ENCODE data around the gene APH1B. TPM values are rescaled to one million over a fixed set of nuclear protein-coding genes. Genes with fewer than 3 reads are reported as not detected.

APH1B gene
- total RNA-seq, 1 experiment from 2014 or later: 15.2 TPM

- Histone ChIP-seq H3K9me3 (replicated peaks) (no peaks in the 10 kb centered on the region), H3K36me3 (no peaks in the 10 kb centered on the region), H3K4me3 (no peak overlapping the region), H3K27me3 (no peaks in the 10 kb centered on the region), H3K27ac (no peak overlapping the region), H3K4me1 (peaks cover 5% of the 10 kb centered on the region; the same call in 1 of the 2 replicates)
- DNase-seq: no peak
These were observed 77.6 kb downstream of the APH1B start for GRCh38 chr15:63354821-63355650.

- H3K4me3 ChIP-seq: no peak overlapping the region
- no peaks in the 10 kb centered on the region for H3K9me3 ChIP-seq (replicated peaks)
- no peak for DNase-seq
- H3K27ac ChIP-seq: no peak overlapping the region
- no peaks in the 10 kb centered on the region for H3K27me3 ChIP-seq
- H3K4me1 ChIP-seq: peaks cover 5% of the 10 kb centered on the region; the same call in 1 of the 2 replicates
- H3K36me3 ChIP-seq: no peaks in the 10 kb centered on the region
These were observed 79.7 kb downstream of the APH1B start for GRCh38 chr15:63357061-63357460.

GRCh38 chr15:63357731-63358130 is 80.3 kb downstream of the APH1B start:
- H3K9me3 ChIP-seq (replicated peaks): no peaks in the 10 kb centered on the region
- no peak overlapping the region for H3K4me3 ChIP-seq
- H3K27me3 ChIP-seq: no peaks in the 10 kb centered on the region
- no peak for DNase-seq
- H3K4me1 ChIP-seq: peaks cover 5% of the 10 kb centered on the region; the same call in 1 of the 2 replicates
- no peak overlapping the region for H3K27ac ChIP-seq
- H3K36me3 ChIP-seq: no peaks in the 10 kb centered on the region

GRCh38 chr15:63358241-63359029 is 81.0 kb downstream of the APH1B start:
- no peak overlapping the region for H3K4me3 ChIP-seq
- H3K27ac ChIP-seq: no peak overlapping the region
- DNase-seq: no peak
- H3K36me3 ChIP-seq: no peaks in the 10 kb centered on the region
- no peaks in the 10 kb centered on the region for H3K27me3 ChIP-seq
- H3K4me1 ChIP-seq: peaks cover 5% of the 10 kb centered on the region; the same call in 1 of the 2 replicates
- H3K9me3 ChIP-seq (replicated peaks): no peaks in the 10 kb centered on the region

Other genes starting within 250 kb of the APH1B start
- gene TPM1, start 234.9 kb upstream of the APH1B start, total RNA-seq (2014; rRNA removed; shearing (Covaris generic)): 57.5 and 58.2 TPM in 2 replicates
- gene LACTB, start 155.7 kb upstream of the APH1B start, total RNA-seq (2014; rRNA removed; shearing (Covaris generic)): 12.9 and 13.2 TPM in 2 replicates
- 178 and 185 TPM in 2 replicates for gene RPS27L, start 120.1 kb upstream of the APH1B start, total RNA-seq (2014; rRNA removed; shearing (Covaris generic))
- 47.2 and 50.4 TPM in 2 replicates for gene RAB8B, start 88.0 kb upstream of the APH1B start, total RNA-seq (2014; rRNA removed; shearing (Covaris generic))
- gene CA12, start 104.2 kb downstream of the APH1B start, total RNA-seq (2014; rRNA removed; shearing (Covaris generic)): 0.57 and 0.94 TPM in 2 replicates
- 36.9 and 42.0 TPM in 2 replicates for gene USP3, start 227.0 kb downstream of the APH1B start, total RNA-seq (2014; rRNA removed; shearing (Covaris generic))

Measured in SJCRH30 (cell line).